GM21367 (cell line): ENCODE results near the gene CADPS2.
"Not testable (repeated sequence)": the region's sequence is repeated elsewhere in the genome, so short reads cannot be mapped to it uniquely, and the experiment has no call there.

ENCODE experiments used
- ATAC-seq: cut with Tn5 transposase; IDR thresholded peaks from one replicate; pipeline ENCODE4 v1.9.1; 2021; ENCODE audit not compliant: unreplicated experiment

CADPS2 gene

GRCh38 chr7:122677149-122677548, 209.1 kb downstream of the CADPS2 start:
- ATAC-seq = no peak

GRCh38 chr7:122676466-122676865, 209.8 kb downstream of the CADPS2 start:
- no peak for ATAC-seq

- no peak for ATAC-seq
These were observed 210.6 kb downstream of the CADPS2 start for GRCh38 chr7:122675621-122676020.

GRCh38 chr7:122675011-122675410, 211.2 kb downstream of the CADPS2 start:
- ATAC-seq = no peak

GRCh38 chr7:122674502-122674901, 211.8 kb downstream of the CADPS2 start:
- no peak for ATAC-seq

GRCh38 chr7:122673951-122674350, 212.3 kb downstream of the CADPS2 start:
- no peak for ATAC-seq

- no peak for ATAC-seq
These were observed 213.7 kb downstream of the CADPS2 start for GRCh38 chr7:122672536-122672935.

- ATAC-seq = no peak
These were observed 222.5 kb downstream of the CADPS2 start for GRCh38 chr7:122663733-122664132.

GRCh38 chr7:122658856-122659255, 227.4 kb downstream of the CADPS2 start:
- ATAC-seq = no peak

GRCh38 chr7:122653685-122654084, 232.6 kb downstream of the CADPS2 start:
- no peak for ATAC-seq

- no peak for ATAC-seq
These were observed 233.4 kb downstream of the CADPS2 start for GRCh38 chr7:122652876-122653275.

GRCh38 chr7:122651451-122651850, 234.8 kb downstream of the CADPS2 start:
- no peak for ATAC-seq

GRCh38 chr7:122643250-122643649, 243.0 kb downstream of the CADPS2 start:
- ATAC-seq = no peak

GRCh38 chr7:122638459-122638858, 247.8 kb downstream of the CADPS2 start:
- ATAC-seq = no peak

- ATAC-seq = no peak
These were observed 248.5 kb downstream of the CADPS2 start for GRCh38 chr7:122637784-122638183.

GRCh38 chr7:122635481-122635880, 250.8 kb downstream of the CADPS2 start:
- ATAC-seq = not testable (repeated sequence)

GRCh38 chr7:122633472-122633871, 252.8 kb downstream of the CADPS2 start:
- no peak for ATAC-seq

GRCh38 chr7:122632238-122632637, 254.0 kb downstream of the CADPS2 start:
- ATAC-seq = no peak

- no peak for ATAC-seq
These were observed 256.8 kb downstream of the CADPS2 start for GRCh38 chr7:122629412-122629953.

GRCh38 chr7:122628651-122629411, 257.4 kb downstream of the CADPS2 start:
- ATAC-seq = no peak

- ATAC-seq = no peak
These were observed 259.5 kb downstream of the CADPS2 start for GRCh38 chr7:122626785-122627184.

- no peak for ATAC-seq
These were observed 263.6 kb downstream of the CADPS2 start for GRCh38 chr7:122622682-122623081.

- no peak for ATAC-seq
These were observed 266.6 kb downstream of the CADPS2 start for GRCh38 chr7:122619664-122620063.
